Measurements from ENCODE around the gene PGS1. TPM values are rescaled to one million over a fixed set of nuclear protein-coding genes. Genes with fewer than 3 reads are reported as not detected.

PGS1 gene
- total and polyA plus RNA-seq, 8 donors = 11.2 to 22.7 (median 14.8) TPM

DNA sequence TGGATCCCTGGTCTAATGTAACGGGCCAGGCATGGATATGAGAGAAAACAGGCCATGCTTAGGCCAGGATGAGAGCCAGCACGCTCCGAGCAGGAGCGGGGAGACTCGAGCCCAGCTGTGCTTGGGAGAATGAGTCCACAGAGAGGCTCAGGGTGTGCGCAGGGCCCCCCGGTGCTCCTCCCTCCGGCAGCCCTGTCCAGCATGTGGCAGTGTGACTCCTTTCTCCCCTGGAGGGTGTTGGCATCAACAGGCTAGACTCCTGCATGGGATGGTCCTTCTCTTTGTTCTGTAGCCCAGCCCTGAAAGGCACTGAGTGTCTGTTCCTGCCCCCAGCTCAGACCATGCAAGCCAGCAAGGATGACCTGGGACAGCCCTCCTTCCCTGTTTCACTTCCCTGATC is 23.4 kb downstream of the PGS1 start:
- Histone ChIP-seq H3K4me1 (no peaks in the 10 kb centered on the region), H3K27me3 (no peaks in the 10 kb centered on the region), H3K9me3 (no peaks in the 10 kb centered on the region), H3K36me3 (peaks cover 11 to 45% (median 39%) of the 10 kb centered on the region in 3 donors), H3K27ac (no peak overlapping the region), H3K4me3 (no peak overlapping the region)
- DNase-seq (peak in 1 of 6 donors; percentile 15), ATAC-seq (no peak), FAIRE-seq (no peak)
- intact Hi-C loops (cut with DNase I) = no loop called here
- WGBS, 2 donors = 56 to 59% methylated on average over 8 of the region's 8 CpGs
- TF ChIP-seq, protein P1, sequence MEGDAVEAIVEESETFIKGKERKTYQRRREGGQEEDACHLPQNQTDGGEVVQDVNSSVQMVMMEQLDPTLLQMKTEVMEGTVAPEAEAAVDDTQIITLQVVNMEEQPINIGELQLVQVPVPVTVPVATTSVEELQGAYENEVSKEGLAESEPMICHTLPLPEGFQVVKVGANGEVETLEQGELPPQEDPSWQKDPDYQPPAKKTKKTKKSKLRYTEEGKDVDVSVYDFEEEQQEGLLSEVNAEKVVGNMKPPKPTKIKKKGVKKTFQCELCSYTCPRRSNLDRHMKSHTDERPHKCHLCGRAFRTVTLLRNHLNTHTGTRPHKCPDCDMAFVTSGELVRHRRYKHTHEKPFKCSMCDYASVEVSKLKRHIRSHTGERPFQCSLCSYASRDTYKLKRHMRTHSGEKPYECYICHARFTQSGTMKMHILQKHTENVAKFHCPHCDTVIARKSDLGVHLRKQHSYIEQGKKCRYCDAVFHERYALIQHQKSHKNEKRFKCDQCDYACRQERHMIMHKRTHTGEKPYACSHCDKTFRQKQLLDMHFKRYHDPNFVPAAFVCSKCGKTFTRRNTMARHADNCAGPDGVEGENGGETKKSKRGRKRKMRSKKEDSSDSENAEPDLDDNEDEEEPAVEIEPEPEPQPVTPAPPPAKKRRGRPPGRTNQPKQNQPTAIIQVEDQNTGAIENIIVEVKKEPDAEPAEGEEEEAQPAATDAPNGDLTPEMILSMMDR (IDR thresholded peaks at IDR 0.05) = no peak

DNA sequence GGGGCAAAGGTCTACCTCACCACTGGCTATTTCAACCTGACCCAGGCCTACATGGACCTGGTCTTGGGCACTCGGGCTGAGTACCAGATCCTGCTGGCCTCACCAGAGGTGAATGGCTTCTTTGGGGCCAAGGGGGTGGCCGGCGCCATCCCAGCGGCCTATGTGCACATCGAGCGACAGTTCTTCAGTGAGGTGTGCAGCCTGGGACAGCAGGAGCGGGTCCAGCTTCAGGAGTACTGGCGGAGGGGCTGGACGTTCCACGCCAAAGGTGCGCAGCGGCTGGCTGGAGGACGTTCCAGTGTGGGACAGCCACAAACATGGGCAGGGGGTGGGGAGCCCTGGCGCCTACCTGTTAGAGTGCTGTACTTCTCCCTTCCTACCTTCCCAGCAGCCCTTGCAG is 25.4 kb downstream of the PGS1 start:
- Histone ChIP-seq H3K27ac (no peak overlapping the region), H3K9me3 (no peaks in the 10 kb centered on the region), H3K36me3 (peaks cover 7 to 39% (median 33%) of the 10 kb centered on the region in 3 donors), H3K27me3 (no peaks in the 10 kb centered on the region), H3K4me3 (no peak overlapping the region), H3K4me1 (peaks cover 7 to 8% (median 8%) of the 10 kb centered on the region in 3 donors)
- peak in 1 of 6 donors; percentile 45 for DNase-seq
- FAIRE-seq = no peak
- TF ChIP-seq, protein P1 (IDR thresholded peaks at IDR 0.05) = no peak
- ATAC-seq = no peak
- intact Hi-C loops (cut with DNase I) = no loop called here
- 90 to 94% methylated on average over 14 of the region's 14 CpGs for WGBS, 2 donors

DNA sequence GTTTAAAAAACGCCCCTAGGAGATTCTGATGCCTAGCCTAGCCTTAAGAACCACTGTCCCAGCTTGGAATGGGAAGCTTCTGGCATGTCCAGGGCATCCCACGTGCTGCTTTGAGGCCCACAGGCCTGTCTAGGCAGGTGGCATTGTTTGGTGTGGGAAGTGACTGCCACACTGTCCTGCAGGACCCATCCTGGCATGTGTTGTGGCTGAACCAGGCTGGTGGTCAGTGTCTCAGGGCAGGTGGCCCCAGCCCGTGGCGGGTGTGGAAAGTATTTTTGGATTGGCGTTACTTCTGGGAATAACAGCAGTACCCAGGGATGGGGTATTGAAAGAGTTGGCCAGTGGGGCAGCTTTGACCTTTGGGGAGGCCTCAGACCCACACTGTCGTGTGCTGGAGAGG is 27.9 kb downstream of the PGS1 start:
- TF ChIP-seq, protein P1 (IDR thresholded peaks at IDR 0.05) = no peak
- Histone ChIP-seq H3K27me3 (no peaks in the 10 kb centered on the region), H3K27ac (no peak overlapping the region), H3K4me3 (no peak overlapping the region), H3K4me1 (peaks cover 12 to 16% (median 13%) of the 10 kb centered on the region in 3 donors), H3K36me3 (peaks cover 0 to 14% (median 13%) of the 10 kb centered on the region in 3 donors), H3K9me3 (no peaks in the 10 kb centered on the region)
- intact Hi-C loops (cut with DNase I) = no loop called here
- no peak for ATAC-seq
- DNase-seq = no peak
- FAIRE-seq = no peak
- 93 to 96% methylated on average over 6 of the region's 6 CpGs for WGBS, 2 donors

DNA sequence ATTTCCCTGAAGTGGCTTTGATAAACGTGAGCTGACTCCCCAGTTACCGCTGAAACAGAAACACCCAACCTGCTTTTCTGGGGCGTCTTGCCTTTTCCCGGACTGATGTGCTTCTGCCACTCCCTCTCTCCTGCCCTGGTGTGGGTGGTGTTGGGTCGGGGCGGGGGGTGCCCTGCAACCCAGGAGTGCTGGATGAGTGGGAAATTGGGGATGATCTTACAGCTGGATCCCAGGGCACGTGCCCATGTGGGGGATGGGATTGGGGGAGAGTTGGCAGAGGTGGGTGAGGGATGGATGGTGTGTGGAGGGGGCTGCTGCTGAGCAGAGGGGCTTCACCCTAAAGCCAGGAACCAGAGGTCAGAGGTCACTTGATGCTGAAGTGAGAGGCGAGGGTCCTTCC is 28.5 kb downstream of the PGS1 start:
- peaks cover 0 to 11% (median 10%) of the 10 kb centered on the region in 3 donors for H3K36me3 ChIP-seq
- peaks cover 12 to 16% (median 13%) of the 10 kb centered on the region in 3 donors for H3K4me1 ChIP-seq
- TF ChIP-seq, protein P1 (IDR thresholded peaks at IDR 0.05) = no peak
- no peak for ATAC-seq
- no peak for DNase-seq
- H3K9me3 ChIP-seq = no peaks in the 10 kb centered on the region
- 88 to 94% methylated on average over 8 of the region's 8 CpGs for WGBS, 2 donors
- no peaks in the 10 kb centered on the region for H3K27me3 ChIP-seq
- H3K4me3 ChIP-seq = no peak overlapping the region
- intact Hi-C loops (cut with DNase I) = no loop called here
- no peak for FAIRE-seq
- no peak overlapping the region for H3K27ac ChIP-seq

DNA sequence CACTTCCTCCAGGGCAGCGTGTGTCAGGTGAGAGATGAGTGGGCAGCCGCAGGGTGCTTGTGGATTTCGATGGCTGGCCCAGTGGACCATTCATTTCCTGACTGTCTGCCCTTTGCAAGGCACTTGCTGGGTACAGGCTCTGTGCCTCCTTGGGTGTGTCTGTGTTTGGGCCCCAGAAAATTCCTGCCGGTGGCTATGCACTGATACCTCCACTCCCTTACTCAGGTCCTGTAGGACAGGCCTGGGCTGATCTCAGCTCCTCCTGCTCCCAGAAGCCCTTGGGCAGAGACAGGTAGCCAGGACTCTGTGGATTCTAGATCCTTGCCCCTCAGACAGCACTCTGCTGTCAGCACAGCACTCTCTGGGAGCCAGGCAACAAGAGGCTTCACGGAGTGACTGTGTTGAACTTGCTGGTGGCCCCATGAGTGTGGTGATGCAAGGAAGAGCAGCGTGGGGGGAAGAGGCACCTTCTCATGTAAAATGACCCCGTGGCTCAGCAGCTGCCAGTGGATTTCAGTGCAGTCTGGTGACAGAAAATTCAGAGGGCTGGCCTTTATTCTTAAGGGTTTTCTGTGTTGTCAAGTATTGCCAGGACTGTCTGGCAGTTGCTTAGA is 29.0 kb downstream of the PGS1 start:
- FAIRE-seq (no peak), DNase-seq (no peak), ATAC-seq (peak in 2 of 4 donors; percentile 52 to 56)
- H3K27me3 ChIP-seq = no peaks in the 10 kb centered on the region
- intact Hi-C loops (cut with DNase I) = no loop called here
- H3K36me3 ChIP-seq = peaks cover 0 to 11% (median 10%) of the 10 kb centered on the region in 3 donors
- H3K9me3 ChIP-seq = no peaks in the 10 kb centered on the region
- TF ChIP-seq, protein P1 (IDR thresholded peaks at IDR 0.05) = no peak
- peaks cover 12 to 16% (median 13%) of the 10 kb centered on the region in 3 donors for H3K4me1 ChIP-seq
- no peak overlapping the region for H3K4me3 ChIP-seq
- 92 to 94% methylated on average over 7 of the region's 7 CpGs for WGBS, 2 donors
- no peak overlapping the region for H3K27ac ChIP-seq

Measured in pancreas (tissue), 10 donors.